Fibroblast of gingiva (primary cell): Measurements from ENCODE around the gene CDH12.

Experiments used
- DNase-seq: peaks from one replicate; pipeline ENCODE4 v3.0.0-alpha.2; 2011; ENCODE audit warnings: low read depth

Gene CDH12

DNA sequence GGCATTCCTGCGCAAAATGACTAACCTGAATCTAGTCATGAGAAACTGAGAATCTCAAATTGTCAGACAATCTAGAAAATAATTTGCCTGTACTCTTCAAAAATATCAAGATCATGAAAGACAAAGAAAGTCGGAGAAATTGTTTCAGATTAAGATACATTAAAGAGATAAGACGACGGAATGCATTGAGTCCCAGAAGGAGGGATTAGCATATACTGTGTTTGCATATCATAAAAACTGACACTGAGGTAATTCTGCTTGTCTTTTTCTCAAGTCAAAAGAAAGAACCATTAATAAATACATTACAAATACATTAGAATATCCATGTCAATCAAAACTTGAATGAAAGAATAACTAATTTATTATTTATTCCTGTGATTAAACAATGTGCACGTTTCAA lies 88.4 kb downstream of the CDH12 start:
- DNase-seq, result no peak

DNA sequence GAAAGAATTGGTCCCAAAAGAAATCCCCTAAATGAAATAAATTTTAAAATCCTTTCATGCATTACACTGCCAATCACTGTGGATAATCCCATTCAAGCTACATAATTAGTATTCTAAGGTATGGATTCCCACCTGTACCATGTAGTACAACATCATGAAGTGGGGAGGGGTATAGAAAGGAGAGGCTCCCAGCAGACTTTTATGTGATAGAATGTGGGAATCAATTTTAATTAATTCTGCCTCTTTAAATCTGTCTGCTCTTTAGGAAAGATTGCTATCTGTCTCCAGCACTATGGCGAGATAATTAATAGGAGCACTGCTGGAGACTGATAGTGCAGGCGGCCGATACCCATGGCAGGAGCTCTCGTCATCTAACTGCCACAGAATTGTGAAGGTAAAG lies 95.4 kb downstream of the CDH12 start:
- DNase-seq, result no peak

DNA sequence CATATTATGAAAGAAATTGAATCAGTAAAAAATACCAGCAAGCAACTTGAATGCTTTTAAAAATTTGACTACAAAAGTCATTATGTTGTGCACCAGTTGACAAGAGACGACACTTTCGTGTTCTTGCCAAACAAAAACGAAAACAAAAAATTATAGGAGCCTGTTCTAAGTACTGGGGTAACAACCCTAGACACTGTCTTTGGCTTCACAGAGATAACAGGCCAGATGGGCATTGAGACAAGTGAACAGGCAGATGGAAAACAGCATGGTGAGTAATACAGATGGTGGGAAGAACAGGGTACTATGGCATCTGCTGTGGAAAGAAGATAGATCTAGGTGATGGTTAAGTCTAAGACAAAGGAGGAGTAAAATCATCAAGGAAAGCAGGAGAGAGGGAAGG lies 99.0 kb downstream of the CDH12 start:
- no peak for DNase-seq

DNA sequence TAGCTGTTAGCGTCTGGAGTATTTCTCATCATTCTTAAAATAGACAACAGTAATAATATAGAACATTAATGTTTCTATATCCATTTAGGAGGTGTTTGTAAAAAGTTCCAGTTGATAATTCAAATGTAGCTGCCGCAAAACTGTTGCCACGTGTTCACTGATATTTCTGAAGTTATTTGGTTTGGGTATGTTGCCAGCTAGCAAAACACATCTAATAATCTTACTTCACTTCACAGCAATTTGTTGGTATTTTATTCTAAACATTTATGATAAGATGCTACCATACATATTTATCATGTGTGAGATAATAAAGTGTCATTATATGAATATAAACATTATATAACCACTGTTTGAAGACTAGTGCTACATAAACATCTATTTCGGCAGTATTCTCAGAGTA lies 101.6 kb downstream of the CDH12 start:
- no peak for DNase-seq

DNA sequence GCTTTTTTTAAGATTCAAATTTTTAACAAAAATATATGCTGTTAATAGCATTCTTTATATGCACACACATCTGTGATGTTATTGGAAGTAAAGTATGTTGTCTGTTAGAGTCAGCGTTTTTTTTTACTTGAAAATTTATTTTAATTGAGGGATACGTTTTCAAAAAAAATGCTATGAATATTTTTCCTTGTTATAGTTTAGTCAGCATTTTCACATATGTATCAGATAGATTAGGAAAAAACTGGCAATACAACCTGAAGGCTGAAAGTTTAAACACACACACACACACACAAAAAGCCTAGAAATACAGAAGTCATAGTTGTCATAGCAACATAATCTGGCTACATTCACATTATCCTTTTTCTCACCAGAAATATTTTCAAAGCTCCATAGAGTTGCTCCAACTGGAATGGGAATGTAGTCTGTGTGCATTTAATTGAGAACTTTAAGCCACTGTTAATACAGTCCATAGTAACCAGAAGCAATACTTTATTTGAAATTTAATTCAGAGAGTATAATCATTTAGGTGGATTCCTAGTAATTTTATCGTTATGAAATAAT lies 116.6 kb downstream of the CDH12 start:
- no peak for DNase-seq

DNA sequence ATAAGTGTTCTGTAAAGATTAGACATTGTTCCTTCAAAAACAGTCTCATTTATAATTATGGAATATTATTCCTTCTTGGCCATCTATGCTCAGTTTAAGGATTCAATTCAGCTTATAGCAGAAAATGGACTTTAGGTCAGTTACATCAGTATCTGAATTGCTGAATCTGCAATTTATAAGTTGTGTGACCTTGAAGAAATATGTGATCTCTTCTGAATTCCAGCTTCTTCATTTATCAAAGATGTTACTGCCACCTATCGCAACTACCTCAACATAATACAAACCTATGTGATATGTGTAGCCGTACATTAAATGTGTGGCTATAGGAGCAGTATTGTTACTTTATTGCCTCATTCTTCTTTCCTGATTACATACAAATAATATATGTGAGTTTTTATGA lies 118.2 kb downstream of the CDH12 start:
- DNase-seq, result no peak

DNA sequence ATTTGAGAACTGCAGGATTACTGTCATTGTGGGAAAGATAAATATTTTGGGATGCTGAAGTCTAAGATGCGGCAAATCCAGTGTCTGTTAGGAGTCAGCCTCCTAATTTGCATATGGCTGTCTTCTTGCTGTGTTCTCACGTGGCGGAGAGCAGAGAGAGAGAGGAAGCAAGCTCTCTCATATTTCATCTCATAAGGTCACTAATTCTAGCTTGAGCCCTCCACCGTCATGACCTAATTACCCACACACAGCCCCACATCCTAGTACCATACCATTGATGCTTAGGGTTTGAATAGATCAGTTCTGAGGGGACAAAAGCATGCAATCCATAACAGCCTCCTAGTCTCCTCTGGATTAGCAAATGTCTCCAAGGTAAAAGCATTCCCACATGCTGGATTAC lies 124.5 kb downstream of the CDH12 start:
- DNase-seq, result no peak

DNA sequence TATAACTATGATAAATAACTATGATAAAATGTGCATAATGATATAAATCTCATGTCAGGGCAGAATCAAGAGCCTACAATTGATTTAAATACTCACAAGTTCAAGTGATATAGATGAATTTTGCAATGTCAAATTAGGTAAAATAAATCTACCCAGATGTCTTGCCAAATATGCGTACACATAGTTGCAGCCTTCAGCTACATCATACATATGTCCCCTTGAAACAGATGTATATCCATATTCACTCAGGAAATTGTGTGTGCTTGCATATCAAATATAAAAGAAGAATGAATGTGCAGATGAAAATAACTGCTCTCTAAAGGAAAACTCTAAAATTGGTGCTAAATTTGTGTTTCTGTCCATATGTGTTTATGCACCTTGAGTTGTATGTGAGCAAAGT lies 130.7 kb downstream of the CDH12 start:
- DNase-seq, result no peak

DNA sequence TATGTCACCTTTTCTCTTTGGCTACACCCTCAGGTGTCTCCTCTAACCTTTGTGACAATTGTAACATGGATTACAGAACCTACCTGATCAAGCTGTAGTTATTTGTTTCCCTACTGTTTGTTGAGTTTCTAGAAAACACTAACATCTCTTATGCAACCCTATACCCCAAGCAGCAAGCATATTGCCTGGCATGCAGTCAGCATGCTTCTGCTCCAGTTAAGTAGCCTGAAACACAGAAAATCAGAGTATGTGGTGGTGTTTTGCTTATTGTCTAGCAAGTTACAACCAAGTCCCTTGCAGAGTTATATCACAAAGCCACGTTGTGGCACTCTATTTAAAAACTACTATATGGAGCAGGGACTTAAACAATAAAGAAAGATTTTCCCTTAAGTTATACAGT lies 131.1 kb downstream of the CDH12 start:
- no peak for DNase-seq

DNA sequence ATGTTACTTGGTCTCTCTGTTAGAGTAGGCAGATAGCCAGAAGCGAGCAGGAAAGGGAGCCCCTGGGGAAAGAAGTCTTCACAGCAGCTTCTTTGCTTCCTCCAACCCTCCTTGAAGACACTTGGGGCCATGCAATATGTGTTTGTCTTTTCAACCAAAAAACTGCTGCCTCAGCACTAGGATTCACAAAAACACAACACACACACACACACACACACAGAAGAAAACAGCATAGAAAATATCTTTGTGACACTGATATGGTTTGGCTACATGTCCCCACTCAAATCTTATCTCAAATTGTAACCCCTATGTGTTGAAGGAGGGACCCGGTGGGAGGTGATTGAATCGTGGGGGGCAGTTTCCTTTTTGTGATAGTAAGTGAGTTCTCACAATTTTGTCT lies 133.3 kb downstream of the CDH12 start:
- DNase-seq, result no peak

DNA sequence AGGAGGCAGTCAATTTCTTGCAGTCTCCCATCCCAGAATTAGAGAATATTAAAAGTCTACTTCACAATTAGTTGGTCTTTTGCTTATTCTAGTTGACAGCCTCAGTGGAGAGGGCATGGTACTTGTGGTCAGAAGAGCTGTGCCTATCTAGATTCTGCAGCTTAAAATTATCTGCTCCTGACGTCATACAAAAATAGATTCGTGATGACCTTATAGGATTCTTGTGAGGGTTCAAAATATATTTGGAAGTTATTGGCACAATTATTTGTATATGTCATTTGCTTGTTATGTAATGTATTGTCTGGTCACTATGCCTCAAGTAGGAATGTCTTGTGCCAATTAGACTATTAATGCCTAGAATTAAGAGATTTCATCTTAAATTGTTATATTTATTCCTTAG lies 142.5 kb downstream of the CDH12 start:
- DNase-seq, result no peak

DNA sequence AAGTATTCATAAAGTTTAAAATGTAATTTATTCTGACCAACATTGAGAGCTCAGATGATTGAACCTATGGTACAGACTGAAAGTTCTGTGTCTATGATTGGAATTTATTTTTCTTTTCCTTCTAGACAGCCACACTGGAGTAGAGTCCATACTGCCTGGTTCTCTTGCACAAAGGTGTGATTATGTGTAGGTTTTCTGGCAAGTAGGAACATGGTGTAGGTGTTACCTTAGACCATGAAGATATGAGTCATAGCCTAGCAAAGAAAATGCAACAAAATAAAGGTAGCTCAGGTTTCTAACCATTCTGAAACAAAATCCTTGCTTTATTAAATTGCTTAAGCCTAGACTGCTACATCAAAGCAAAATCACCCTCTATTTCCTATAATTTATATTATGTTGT lies 143.4 kb downstream of the CDH12 start:
- no peak for DNase-seq

DNA sequence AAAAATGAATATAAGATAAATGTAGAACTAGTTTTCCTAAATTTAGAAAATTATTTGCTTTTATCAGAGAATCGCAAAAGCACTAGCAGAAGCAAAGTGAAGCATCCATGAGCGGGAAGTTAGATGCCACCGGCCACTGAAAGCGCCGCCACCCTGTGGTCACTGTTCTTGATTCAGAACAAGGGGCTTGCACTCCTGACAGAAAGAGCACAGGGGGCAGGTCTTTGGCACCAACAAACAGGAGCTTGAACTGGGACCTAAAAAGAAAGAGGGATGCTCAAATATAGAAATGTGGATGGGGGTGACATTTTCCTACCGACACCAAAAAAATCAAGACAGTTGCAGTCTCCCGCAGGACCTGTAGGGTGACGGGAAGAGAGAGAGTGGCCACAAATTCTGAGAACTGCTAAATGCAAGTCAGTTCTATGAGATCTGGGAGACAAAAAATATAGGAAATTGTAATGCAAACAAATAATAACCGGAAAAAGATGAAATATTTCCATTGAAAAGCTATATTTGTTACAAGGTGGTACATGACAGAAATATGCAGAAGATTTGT lies 144.3 kb downstream of the CDH12 start:
- no peak for DNase-seq

DNA sequence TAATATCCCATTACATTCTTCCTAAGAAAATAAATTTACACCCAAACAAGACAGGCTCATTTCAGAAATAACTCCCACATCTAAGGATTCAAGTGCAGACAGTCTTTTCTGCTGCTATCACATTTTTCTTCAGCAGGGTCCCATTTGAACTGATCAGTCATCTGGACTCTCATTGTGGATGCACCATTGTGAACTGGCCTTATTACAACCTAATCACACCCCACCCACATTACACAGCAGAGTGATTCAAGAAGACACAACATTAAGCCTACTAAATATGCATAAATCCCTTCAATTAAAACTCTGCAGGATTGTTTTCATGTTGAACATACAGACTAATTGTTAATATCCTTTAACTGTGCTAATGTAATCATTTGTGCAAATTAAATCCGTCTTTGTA lies 146.2 kb downstream of the CDH12 start:
- no peak for DNase-seq

DNA sequence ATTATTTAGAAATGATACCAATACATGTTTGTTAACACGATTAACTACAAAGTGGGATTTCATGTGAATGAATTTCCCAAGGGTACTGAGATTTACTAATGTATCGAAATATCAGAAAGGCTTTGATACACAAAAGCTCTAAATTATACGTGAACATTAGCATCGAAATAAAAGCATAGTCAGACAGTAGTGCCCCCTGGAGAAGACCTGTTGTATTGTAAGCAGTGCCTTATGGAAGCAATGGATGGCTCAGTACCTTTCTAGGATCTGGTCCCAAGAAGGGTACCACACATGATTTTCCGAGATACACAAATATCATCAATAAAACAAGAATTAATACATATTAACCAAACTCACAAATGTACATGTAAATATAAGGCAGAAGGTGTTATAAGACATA lies 153.8 kb downstream of the CDH12 start:
- DNase-seq, result no peak

DNA sequence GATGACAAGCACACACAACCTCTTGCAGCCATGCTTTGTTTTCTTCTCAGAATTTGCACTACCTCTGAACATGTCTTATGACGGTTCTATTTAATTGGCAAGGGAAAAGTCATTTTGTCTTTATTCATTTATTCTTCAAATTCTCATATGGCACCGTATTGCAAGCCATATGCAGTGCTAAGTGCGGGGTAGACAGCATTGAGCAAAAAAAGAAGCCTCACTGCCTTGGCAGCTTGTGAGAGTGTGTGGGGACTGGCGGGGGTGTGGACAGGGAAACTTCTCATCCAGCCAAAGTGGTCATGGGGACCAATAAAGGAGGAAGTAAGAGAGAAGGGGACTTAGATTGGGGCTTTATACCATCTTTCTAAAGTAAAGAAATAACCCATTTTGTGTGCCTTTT lies 160.0 kb downstream of the CDH12 start:
- DNase-seq, result no peak

DNA sequence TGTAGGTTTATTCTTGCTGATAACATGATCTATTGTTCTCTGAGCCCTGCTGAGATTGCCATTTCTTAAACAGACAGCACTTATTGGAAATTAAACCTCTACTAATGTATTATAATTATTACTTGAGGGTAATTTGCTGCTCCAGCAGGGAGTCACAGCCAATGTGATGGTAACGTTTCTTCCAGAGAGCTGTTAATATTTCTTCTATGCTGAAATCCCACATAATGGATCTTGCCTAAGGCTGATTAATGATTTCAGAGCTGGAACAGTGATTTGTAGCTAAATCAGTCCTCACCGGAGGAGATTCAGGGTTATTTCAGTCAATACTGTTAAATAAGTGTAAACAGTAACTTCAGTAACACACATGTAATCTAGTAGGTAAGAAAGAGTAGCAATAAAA lies 170.1 kb downstream of the CDH12 start:
- no peak for DNase-seq

DNA sequence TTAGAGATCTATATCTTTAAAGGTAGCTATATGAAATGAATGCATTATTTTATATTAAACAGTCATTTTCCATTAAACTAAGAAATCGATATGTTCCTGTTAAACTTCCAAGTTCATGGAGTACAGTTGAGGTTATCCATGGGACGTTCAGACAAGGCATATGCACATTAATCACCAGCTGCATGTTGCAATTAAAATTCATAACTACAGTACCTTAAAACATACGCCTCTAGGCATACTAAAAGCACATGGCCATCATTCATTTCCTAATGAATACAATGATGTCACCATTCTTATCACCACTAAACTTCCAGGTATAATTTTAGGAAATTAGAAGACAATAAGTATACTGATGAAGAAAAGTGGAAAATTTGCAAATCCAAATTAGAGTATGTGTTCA lies 174.3 kb downstream of the CDH12 start:
- DNase-seq, result no peak

DNA sequence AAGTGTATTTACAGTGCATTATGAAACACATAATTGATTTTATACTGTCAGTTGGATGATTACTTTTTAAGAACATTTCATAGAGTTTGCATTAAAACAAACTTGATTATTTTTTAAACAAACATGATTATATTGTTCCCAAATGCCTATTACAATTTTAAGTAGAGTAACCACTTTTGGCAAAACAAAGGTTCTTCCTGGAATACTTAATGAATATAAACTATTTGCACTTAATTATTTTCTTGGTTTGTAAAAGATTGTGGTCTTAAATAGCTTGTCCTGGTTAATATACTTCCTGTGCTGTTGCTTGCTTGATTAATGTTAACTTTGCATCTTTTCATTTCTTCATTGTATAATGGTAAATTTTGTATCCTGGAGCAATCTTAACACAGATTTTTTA lies 180.0 kb downstream of the CDH12 start:
- no peak for DNase-seq

DNA sequence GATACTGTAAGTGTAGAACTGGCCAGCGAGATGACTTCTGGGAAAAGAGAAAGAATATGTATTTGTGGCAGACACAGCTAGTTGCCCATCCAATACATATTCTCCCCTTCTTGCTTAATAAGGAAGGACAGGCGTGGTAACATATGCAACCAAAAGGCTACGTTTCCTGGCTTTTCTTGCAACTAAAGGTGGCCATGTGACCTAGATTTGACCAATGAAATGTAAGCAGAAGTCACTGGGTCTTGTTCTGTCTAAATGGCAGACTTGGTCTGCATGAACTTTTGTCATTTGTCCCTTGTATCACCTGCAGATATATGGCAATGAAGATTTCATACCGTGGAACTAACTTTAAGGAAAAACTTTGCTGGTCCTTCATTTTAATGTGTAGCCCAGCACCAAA lies 183.8 kb downstream of the CDH12 start:
- no peak for DNase-seq

DNA sequence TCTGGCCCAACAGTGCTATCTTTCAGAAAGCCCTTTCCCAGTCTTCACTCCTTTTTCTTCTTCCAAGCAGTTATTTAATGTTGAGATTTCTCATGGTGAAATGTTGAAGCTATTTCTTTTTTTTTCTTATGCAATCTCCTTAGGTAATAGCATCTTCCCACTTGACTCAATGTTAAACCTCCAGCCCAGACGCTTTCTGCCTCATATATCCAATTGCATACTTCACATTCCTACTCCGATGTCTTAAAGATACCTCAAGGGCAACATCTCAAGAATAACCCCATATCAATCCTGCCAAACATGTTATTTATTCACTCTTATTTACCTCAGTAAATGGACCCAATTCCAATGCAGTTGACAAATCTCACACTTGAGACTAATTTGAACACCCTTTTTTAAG lies 187.3 kb downstream of the CDH12 start:
- no peak for DNase-seq

DNA sequence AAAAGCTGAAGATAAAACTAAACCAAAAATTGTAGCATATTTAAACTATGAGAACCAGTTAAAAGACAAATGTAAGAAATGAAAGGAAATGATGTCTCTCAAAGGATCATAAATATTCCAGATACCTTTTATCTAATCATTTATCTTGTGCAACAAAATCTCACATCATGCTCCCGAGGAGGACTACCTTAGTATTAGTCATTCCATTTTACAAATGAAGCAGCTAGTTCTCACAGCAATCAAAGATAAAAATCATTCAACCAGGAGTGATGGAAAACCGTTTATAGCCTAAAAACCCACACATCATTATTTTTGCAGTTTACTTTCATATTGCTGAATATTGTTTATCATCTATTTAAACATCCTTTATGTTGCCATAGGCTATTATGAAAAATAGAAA lies 190.0 kb downstream of the CDH12 start:
- DNase-seq, result no peak

DNA sequence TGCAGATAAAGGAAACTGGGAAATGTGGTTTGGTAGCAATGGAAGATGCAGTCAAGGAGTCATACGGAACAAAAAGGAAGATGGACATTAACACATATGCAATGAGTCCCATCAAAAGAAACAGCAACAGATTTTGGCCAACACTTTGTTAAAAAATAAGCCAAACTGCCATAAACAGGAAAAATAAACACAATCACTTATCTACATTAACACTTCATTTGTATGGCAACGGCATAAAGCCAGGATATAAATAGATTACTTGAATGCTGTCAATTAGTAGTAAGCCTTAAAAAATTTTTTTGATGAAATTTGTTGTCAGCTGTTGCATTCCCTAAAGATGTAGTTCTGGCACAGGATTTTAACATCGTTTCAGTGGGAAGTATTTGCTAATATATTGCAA lies 190.8 kb downstream of the CDH12 start:
- DNase-seq, result no peak

DNA sequence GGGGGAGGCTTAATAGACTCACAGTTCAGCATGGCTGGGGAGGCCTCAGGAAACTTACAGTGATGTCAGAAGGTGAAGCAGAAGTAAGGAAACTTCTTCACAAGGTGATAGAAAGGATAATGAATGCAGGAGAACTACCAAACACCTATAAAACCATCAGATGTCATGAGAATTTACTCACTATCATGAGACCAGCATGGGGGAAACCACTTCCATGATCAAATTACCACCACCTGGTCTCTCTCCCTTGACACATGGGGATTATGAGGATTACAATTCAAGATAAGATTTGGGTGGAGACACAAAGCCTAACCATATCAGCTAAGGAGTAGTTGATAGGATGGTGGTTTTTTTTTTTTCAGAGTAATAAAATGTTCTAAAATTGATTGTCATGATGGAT lies 201.8 kb downstream of the CDH12 start:
- DNase-seq, result no peak

DNA sequence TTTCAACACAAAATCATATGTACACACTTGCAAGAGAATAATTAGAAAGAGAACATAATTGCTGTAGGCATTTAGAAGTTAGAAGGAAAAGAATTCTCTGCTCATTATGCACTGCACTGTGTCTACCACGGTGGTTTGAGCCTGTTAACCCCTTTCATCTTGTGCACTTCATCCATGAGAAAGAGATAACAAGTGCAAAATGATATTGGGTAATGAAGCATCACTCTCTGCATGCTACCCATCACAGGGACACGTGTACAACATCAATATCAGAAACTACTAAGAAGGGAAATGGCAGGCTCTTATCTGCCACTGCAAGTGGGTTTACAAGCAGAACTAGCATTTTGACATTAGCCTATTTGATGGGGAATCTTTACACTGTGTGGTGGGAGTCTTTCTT lies 202.6 kb downstream of the CDH12 start:
- DNase-seq, result no peak
